Tibial nerve (tissue), 3 donors: ENCODE results near the gene CDK6.

ENCODE experiments used
- CTCF ChIP-seq, 5 experiments: fragments of 200-600 bp in 3 of 5; fragments of 450-650 bp in 2 of 5; sonication (generic) in 3 of 5; IDR thresholded peaks; one replicate each; pipeline ENCODE4 v1.5.1; 2016 to 2019; ENCODE audit warnings: antibody characterized with exemption in 5 of 5, mild to moderate bottlenecking in 3 of 5, moderate library complexity in 2 of 5
- POLR2A ChIP-seq, 2 donors: fragments of 450-650 bp; IDR thresholded peaks; one replicate each; pipeline ENCODE4 v1.6.1; 2017; ENCODE audit warnings: antibody characterized with exemption in 2 of 2, mild to moderate bottlenecking in 2 of 2, moderate library complexity in 2 of 2

GRCh38 chr7:92695308-92696261 is 140.8 kb downstream of the CDK6 start:
- TF ChIP-seq CTCF (IDR thresholded peaks at IDR 0.05) (no peak), POLR2A (IDR thresholded peaks at IDR 0.05) (no peak)
